ENCODE data around the gene PPP2R2B.

Gene PPP2R2B

GRCh38 chr5:146878476-146879172 is at the start of gene PPP2R2B:
Gene PPP2R2B (minus strand): TSS chr5:146878757.
- no peak for DNase-seq (ENCODE audit: low read depth in 1 of 2, low spot score in 1 of 2)
- no peak for TF ChIP-seq JUND (IDR thresholded peaks at IDR 0.05; ENCODE audit: low read depth)

GRCh38 chr5:146924132-146924531 is 45.6 kb upstream of the PPP2R2B start:
- no peak for TF ChIP-seq JUND (IDR thresholded peaks at IDR 0.05; ENCODE audit: low read depth)

More at GRCh38 chr5:146878476-146879172, at the start of gene PPP2R2B:
- in situ Hi-C loops (cut with HindIII; ENCODE audit: low pct_unique_long_range_greater_than_20kb, low sequenced_read_pairs) = no loop called here

GRCh38 chr5:146921225-146921624 is 42.7 kb upstream of the PPP2R2B start:
- no peak for DNase-seq (ENCODE audit: low read depth in 1 of 2, low spot score in 1 of 2)
- TF ChIP-seq JUND (IDR thresholded peaks at IDR 0.05; ENCODE audit: low read depth) = no peak
- in situ Hi-C loops (cut with HindIII; ENCODE audit: low pct_unique_long_range_greater_than_20kb, low sequenced_read_pairs) = no loop called here

More at GRCh38 chr5:146924132-146924531, 45.6 kb upstream of the PPP2R2B start:
- no peak for DNase-seq (ENCODE audit: low read depth in 1 of 2, low spot score in 1 of 2)
- in situ Hi-C loops (cut with HindIII; ENCODE audit: low pct_unique_long_range_greater_than_20kb, low sequenced_read_pairs) = no loop called here

GRCh38 chr5:146920351-146920881 is 41.9 kb upstream of the PPP2R2B start:
- in situ Hi-C loops (cut with HindIII; ENCODE audit: low pct_unique_long_range_greater_than_20kb, low sequenced_read_pairs) = no loop called here
- no peak for DNase-seq (ENCODE audit: low read depth in 1 of 2, low spot score in 1 of 2)

GRCh38 chr5:146919304-146919703 is 40.7 kb upstream of the PPP2R2B start:
- DNase-seq (ENCODE audit: low read depth in 1 of 2, low spot score in 1 of 2) = no peak
- in situ Hi-C loops (cut with HindIII; ENCODE audit: low pct_unique_long_range_greater_than_20kb, low sequenced_read_pairs) = no loop called here
- no peak for TF ChIP-seq JUND (IDR thresholded peaks at IDR 0.05; ENCODE audit: low read depth)

More at GRCh38 chr5:146920351-146920881, 41.9 kb upstream of the PPP2R2B start:
- TF ChIP-seq JUND (IDR thresholded peaks at IDR 0.05; ENCODE audit: low read depth) = no peak

- TF ChIP-seq JUND (IDR thresholded peaks at IDR 0.05; ENCODE audit: low read depth) = no peak
- in situ Hi-C loops (cut with HindIII; ENCODE audit: low pct_unique_long_range_greater_than_20kb, low sequenced_read_pairs) = no loop called here
- no peak for DNase-seq (ENCODE audit: low read depth in 1 of 2, low spot score in 1 of 2)
Observed at GRCh38 chr5:146917931-146918330, 39.4 kb upstream of the PPP2R2B start.

- in situ Hi-C loops (cut with HindIII; ENCODE audit: low pct_unique_long_range_greater_than_20kb, low sequenced_read_pairs) = no loop called here
- TF ChIP-seq JUND (IDR thresholded peaks at IDR 0.05; ENCODE audit: low read depth) = no peak
- no peak for DNase-seq (ENCODE audit: low read depth in 1 of 2, low spot score in 1 of 2)
Observed at GRCh38 chr5:146912874-146913273, 34.3 kb upstream of the PPP2R2B start.

GRCh38 chr5:146910239-146910638 is 31.7 kb upstream of the PPP2R2B start:
- TF ChIP-seq JUND (IDR thresholded peaks at IDR 0.05; ENCODE audit: low read depth) = no peak
- no peak for DNase-seq (ENCODE audit: low read depth in 1 of 2, low spot score in 1 of 2)
- in situ Hi-C loops (cut with HindIII; ENCODE audit: low pct_unique_long_range_greater_than_20kb, low sequenced_read_pairs) = no loop called here

- TF ChIP-seq JUND (IDR thresholded peaks at IDR 0.05; ENCODE audit: low read depth) = no peak
- in situ Hi-C loops (cut with HindIII; ENCODE audit: low pct_unique_long_range_greater_than_20kb, low sequenced_read_pairs) = no loop called here
- DNase-seq (ENCODE audit: low read depth in 1 of 2, low spot score in 1 of 2) = no peak
Observed at GRCh38 chr5:146909255-146910068, 30.9 kb upstream of the PPP2R2B start.

GRCh38 chr5:146906803-146907202 is 28.2 kb upstream of the PPP2R2B start:
- peak in 1 of 2 experiments; percentile 30 for DNase-seq (ENCODE audit: low read depth in 1 of 2, low spot score in 1 of 2)
- TF ChIP-seq JUND (IDR thresholded peaks at IDR 0.05; ENCODE audit: low read depth) = no peak
- in situ Hi-C loops (cut with HindIII; ENCODE audit: low pct_unique_long_range_greater_than_20kb, low sequenced_read_pairs) = no loop called here

- in situ Hi-C loops (cut with HindIII; ENCODE audit: low pct_unique_long_range_greater_than_20kb, low sequenced_read_pairs) = no loop called here
- no peak for DNase-seq (ENCODE audit: low read depth in 1 of 2, low spot score in 1 of 2)
- no peak for TF ChIP-seq JUND (IDR thresholded peaks at IDR 0.05; ENCODE audit: low read depth)
Observed at GRCh38 chr5:146904890-146905289, 26.3 kb upstream of the PPP2R2B start.

- no peak for DNase-seq (ENCODE audit: low read depth in 1 of 2, low spot score in 1 of 2)
- in situ Hi-C loops (cut with HindIII; ENCODE audit: low pct_unique_long_range_greater_than_20kb, low sequenced_read_pairs) = no loop called here
- TF ChIP-seq JUND (IDR thresholded peaks at IDR 0.05; ENCODE audit: low read depth) = no peak
Observed at GRCh38 chr5:146903789-146904188, 25.2 kb upstream of the PPP2R2B start.

GRCh38 chr5:146902471-146902870 is 23.9 kb upstream of the PPP2R2B start:
- no peak for DNase-seq (ENCODE audit: low read depth in 1 of 2, low spot score in 1 of 2)
- TF ChIP-seq JUND (IDR thresholded peaks at IDR 0.05; ENCODE audit: low read depth) = no peak
- in situ Hi-C loops (cut with HindIII; ENCODE audit: low pct_unique_long_range_greater_than_20kb, low sequenced_read_pairs) = no loop called here
